ENCODE results near the gene CMIP. TPM values are rescaled to one million over a fixed set of nuclear protein-coding genes. Genes with fewer than 3 reads are reported as not detected.

CMIP gene
- polyA plus RNA-seq, 1 donor from 2014 or later = 15.1 TPM

DNA sequence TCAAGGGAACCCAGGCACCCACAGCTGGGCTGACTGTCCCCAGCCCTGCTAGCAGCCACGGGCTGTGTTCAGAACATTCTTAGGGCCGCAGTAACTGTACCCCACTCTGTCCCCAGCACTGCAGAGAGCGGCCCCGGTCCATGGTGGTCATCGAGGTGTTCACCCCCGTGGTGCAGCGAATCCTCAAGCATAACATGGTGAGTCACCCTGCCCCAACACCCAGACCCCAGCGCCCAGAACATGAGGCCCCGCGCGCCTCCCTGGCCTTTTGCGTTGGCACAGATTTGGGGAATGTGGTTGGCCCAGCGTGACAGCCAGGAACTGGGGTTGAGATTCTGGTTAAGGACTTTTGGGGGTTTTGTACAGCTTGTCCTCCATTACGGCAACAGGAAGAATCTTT is 219.5 kb downstream of the CMIP start:
- Histone ChIP-seq H3K9ac (ENCODE audit: low read length) (no peak overlapping the region), H3K4me2 (ENCODE audit: low read length) (no peak overlapping the region), H2AFZ (ENCODE audit: low read depth, low read length) (no peak overlapping the region), H3K36me3 (ENCODE audit: insufficient read depth, low read length) (peaks cover 6% of the 10 kb centered on the region), H3K9me2 (ENCODE audit: insufficient read depth, low read length) (no peaks in the 10 kb centered on the region), H3K79me2 (replicated peaks; ENCODE audit: insufficient read depth, low read length) (no peaks in the 10 kb centered on the region), H3K9me3 (ENCODE audit: low read length) (no peaks in the 10 kb centered on the region), H3F3A (ENCODE audit: insufficient read depth, low read length, poor library complexity, severe bottlenecking) (no peaks in the 10 kb centered on the region), H3K27me3 (ENCODE audit: insufficient read depth, low read depth, low read length) (no peaks in the 10 kb centered on the region), H3K27ac (ENCODE audit: low read length) (no peak overlapping the region), H4K20me1 (ENCODE audit: insufficient read depth) (no peaks in the 10 kb centered on the region), H3K4me3 (ENCODE audit: low read length) (no peak overlapping the region)
- TF ChIP-seq EP300 (conservative IDR thresholded peaks at IDR 0.05; ENCODE audit: poor library complexity, severe bottlenecking) = no peak
- no peak for TF ChIP-seq CTCF (IDR thresholded peaks at IDR 0.05; ENCODE audit: poor library complexity, severe bottlenecking)
- TF ChIP-seq TAF1 (IDR thresholded peaks at IDR 0.05; ENCODE audit: low read depth) = no peak
- TF ChIP-seq SMC3 (conservative IDR thresholded peaks at IDR 0.05; ENCODE audit: poor library complexity) = no peak
- no peak for TF ChIP-seq POLR2AphosphoS5 (IDR thresholded peaks at IDR 0.05)
- TF ChIP-seq, protein P1, sequence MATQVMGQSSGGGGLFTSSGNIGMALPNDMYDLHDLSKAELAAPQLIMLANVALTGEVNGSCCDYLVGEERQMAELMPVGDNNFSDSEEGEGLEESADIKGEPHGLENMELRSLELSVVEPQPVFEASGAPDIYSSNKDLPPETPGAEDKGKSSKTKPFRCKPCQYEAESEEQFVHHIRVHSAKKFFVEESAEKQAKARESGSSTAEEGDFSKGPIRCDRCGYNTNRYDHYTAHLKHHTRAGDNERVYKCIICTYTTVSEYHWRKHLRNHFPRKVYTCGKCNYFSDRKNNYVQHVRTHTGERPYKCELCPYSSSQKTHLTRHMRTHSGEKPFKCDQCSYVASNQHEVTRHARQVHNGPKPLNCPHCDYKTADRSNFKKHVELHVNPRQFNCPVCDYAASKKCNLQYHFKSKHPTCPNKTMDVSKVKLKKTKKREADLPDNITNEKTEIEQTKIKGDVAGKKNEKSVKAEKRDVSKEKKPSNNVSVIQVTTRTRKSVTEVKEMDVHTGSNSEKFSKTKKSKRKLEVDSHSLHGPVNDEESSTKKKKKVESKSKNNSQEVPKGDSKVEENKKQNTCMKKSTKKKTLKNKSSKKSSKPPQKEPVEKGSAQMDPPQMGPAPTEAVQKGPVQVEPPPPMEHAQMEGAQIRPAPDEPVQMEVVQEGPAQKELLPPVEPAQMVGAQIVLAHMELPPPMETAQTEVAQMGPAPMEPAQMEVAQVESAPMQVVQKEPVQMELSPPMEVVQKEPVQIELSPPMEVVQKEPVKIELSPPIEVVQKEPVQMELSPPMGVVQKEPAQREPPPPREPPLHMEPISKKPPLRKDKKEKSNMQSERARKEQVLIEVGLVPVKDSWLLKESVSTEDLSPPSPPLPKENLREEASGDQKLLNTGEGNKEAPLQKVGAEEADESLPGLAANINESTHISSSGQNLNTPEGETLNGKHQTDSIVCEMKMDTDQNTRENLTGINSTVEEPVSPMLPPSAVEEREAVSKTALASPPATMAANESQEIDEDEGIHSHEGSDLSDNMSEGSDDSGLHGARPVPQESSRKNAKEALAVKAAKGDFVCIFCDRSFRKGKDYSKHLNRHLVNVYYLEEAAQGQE (IDR thresholded peaks at IDR 0.05; ENCODE audit: borderline replicate concordance) = no peak
- no peak for TF ChIP-seq MXI1 (conservative IDR thresholded peaks at IDR 0.05; ENCODE audit: poor library complexity, severe bottlenecking)
- TF ChIP-seq RAD21 (conservative IDR thresholded peaks at IDR 0.05) = no peak
- TF ChIP-seq EZH2 (IDR thresholded peaks at IDR 0.05; ENCODE audit: borderline replicate concordance, insufficient read depth, low read length, poor library complexity, severe bottlenecking) = no peak

DNA sequence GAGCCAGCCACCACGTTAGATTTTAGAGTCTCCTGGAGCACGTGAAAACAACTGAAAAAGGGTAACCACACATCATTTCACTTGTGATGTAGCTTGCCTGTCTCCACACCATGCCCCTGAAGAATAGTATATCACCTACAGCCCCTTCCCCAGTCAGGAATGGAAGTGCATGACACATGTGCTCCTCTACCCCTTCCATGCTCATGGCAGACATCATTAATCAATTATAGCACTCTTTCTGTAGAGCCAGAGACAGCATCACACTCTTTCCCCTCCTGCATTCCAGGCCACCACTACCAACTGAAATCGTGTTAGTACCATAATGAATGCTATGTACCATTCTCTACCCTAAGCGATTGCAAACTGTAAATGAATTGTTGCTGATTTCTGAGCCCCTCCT is 221.0 kb downstream of the CMIP start:
- no peak overlapping the region for H3K9ac ChIP-seq (ENCODE audit: low read length)
- H3K4me3 ChIP-seq (ENCODE audit: low read length) = no peak overlapping the region
- TF ChIP-seq EP300 (conservative IDR thresholded peaks at IDR 0.05; ENCODE audit: poor library complexity, severe bottlenecking) (no peak), CTCF (IDR thresholded peaks at IDR 0.05; ENCODE audit: poor library complexity, severe bottlenecking) (no peak), TAF1 (IDR thresholded peaks at IDR 0.05; ENCODE audit: low read depth) (no peak), POLR2AphosphoS5 (IDR thresholded peaks at IDR 0.05) (no peak), SMC3 (conservative IDR thresholded peaks at IDR 0.05; ENCODE audit: poor library complexity) (no peak), MXI1 (conservative IDR thresholded peaks at IDR 0.05; ENCODE audit: poor library complexity, severe bottlenecking) (no peak), EZH2 (IDR thresholded peaks at IDR 0.05; ENCODE audit: borderline replicate concordance, insufficient read depth, low read length, poor library complexity, severe bottlenecking) (no peak), RAD21 (conservative IDR thresholded peaks at IDR 0.05) (no peak)
- TF ChIP-seq, protein P1 (IDR thresholded peaks at IDR 0.05; ENCODE audit: borderline replicate concordance) = no peak
- peaks cover 6% of the 10 kb centered on the region for H3K36me3 ChIP-seq (ENCODE audit: insufficient read depth, low read length)
- H4K20me1 ChIP-seq (ENCODE audit: insufficient read depth) = no peaks in the 10 kb centered on the region
- H2AFZ ChIP-seq (ENCODE audit: low read depth, low read length) = no peak overlapping the region
- no peaks in the 10 kb centered on the region for H3K9me2 ChIP-seq (ENCODE audit: insufficient read depth, low read length)
- H3K27ac ChIP-seq (ENCODE audit: low read length) = no peak overlapping the region
- H3K79me2 ChIP-seq (replicated peaks; ENCODE audit: insufficient read depth, low read length) = no peaks in the 10 kb centered on the region
- no peaks in the 10 kb centered on the region for H3F3A ChIP-seq (ENCODE audit: insufficient read depth, low read length, poor library complexity, severe bottlenecking)
- H3K4me2 ChIP-seq (ENCODE audit: low read length) = no peak overlapping the region
- H3K27me3 ChIP-seq (ENCODE audit: insufficient read depth, low read depth, low read length) = no peaks in the 10 kb centered on the region
- no peaks in the 10 kb centered on the region for H3K9me3 ChIP-seq (ENCODE audit: low read length)
